NCI-H2081 (cell line): ENCODE results near the gene QPCT.
"Not testable (repeated sequence)": the region's sequence is repeated elsewhere in the genome, so short reads cannot be mapped to it uniquely, and the experiment has no call there.

Source experiments
- DNase-seq, 2 experiments: peaks; one replicate each; lab custom pipeline; 2025; lab: John Stamatoyannopoulos, UW

The QPCT gene

GRCh38 chr2:37358466-37358865 lies 14.0 kb downstream of the QPCT start:
- no peak for DNase-seq

- no peak for DNase-seq
These were observed 16.9 kb downstream of the QPCT start for GRCh38 chr2:37361216-37361815.

DNA sequence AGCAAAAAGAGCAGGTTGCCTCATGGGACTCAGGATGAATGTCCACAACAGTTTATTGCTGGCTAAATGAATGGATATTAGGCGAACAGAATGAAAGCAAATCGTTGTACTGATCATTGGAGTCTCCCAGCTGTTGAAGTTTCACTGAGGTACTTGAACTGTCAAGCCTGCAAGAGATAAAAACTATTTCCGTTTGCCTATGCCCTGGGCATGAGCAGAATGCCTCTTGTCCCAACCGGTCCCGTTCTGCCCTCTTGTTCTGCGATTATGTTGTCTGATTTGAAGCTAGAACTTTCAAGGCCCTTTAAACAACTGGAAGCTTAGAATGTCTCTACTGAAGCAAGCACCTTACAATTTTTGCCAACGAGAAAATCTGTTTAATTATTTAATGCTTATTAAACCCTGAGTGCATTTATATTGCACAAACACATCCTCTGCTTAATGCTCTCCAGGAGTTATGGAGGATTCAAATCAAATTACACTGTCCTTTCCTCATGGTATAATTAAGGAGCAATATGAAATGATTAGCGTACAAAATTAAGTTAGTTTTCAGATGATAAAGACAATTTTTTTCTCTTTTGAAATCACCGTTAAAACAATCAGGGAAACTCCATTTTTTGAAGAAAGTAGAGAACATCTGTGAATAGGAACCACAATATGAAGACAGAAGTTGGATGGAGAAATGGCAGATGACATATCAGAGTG lies 17.7 kb downstream of the QPCT start:
- DNase-seq: no peak

DNA sequence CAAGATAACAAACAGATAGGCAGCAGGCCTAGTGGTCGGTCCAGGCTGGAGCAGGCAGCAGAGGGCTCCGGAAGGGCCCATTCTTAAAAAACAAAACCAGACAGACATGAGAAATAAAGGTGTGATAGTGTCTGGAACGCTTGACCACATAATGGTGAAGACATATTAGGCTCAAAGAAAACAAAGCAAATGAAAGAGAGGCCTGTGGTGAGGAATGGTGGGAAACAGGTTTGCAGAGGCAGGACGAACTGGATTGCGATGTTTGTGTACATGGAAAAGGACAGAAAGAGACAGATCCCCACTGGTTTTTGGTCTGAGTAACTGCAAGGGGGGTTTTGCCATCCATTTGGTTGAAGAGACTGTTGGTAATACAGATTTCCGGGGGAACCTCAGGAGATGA lies 19.9 kb downstream of the QPCT start:
- no peak for DNase-seq

GRCh38 chr2:37365669-37366068 lies 21.2 kb downstream of the QPCT start:
- DNase-seq: no peak

GRCh38 chr2:37366773-37367172 lies 22.3 kb downstream of the QPCT start:
- DNase-seq: no peak

DNA sequence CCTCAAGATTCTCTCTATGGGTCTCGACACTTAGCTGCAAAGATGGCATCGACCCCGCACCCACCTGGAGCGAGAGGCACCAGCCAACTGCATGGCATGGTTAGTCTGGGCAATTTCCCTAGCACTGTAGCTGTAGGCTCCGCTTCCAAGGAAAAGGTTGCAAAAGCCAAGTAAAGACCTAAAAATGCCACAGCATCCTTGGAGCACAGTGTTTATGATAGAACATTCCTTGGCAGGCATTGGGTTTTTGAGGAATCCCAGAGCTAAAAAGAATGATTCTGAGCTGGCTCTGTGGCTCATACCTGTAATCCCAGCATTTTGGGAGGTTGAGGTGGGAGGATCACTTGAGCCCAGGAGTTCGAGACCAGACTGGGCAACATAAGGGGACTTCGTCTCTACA lies 22.9 kb downstream of the QPCT start:
- DNase-seq: no peak

GRCh38 chr2:37367984-37368383 lies 23.6 kb downstream of the QPCT start:
- no peak for DNase-seq

GRCh38 chr2:37370666-37371065 lies 26.2 kb downstream of the QPCT start:
- no peak for DNase-seq

DNA sequence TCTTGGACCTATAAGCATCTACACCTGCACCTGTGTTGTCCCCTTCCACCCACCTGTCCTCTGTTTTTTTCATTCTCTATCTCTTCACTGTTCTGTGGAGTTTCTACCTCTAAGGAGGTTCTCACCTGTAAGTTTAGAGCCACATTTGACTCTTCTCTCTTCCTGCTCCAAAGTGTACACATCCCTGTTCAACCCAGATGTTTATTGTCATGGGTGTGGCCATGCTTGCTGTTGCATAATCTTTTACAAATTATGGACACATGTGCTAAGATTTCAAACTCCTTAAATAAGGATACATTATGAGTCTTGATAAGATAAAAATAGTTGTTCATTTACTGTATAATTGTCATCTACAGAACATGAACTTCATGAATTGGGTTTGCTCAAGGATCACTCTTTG lies 27.6 kb downstream of the QPCT start:
- DNase-seq: no peak

GRCh38 chr2:37375741-37376288 lies 31.4 kb downstream of the QPCT start:
- DNase-seq: no peak

DNA sequence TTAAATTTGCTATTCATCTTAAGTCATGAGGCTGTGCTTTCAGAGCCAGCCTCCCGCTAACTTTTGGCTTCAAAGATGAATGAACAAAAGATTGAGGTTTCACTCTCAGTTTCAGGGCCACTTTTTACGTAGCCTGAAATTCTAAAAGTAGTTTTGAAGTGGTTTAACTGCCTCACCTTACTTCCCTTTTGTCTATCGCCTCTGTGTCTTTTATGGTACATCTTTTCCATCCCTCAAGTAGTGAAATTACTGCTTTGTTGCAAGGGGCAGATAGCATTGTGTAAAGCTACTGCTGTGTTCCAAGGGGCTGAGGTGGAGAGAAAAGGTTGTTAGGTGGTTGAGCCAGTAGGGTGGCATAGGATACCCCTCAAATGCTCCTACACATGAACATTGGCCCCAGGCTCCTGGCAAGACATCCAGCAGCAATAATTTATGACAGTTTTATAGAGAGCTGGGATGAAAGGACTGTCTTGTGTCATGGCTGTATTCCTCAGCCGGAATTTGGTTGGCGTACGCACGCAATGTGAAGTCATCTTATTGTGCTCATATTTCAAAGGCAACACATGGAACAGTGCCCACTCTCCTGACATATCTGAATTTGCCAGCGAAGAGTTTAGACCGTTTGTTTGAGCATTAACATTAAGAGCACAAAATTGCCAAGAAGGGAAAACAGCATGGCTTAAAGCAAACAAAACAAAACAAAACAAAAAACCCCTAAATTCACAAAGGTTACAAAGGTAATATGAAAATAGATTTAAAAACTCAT lies 32.2 kb downstream of the QPCT start:
- peak in 1 of 2 experiments; percentile 42 for DNase-seq

GRCh38 chr2:37377187-37377532 lies 32.7 kb downstream of the QPCT start:
- DNase-seq: no peak

DNA sequence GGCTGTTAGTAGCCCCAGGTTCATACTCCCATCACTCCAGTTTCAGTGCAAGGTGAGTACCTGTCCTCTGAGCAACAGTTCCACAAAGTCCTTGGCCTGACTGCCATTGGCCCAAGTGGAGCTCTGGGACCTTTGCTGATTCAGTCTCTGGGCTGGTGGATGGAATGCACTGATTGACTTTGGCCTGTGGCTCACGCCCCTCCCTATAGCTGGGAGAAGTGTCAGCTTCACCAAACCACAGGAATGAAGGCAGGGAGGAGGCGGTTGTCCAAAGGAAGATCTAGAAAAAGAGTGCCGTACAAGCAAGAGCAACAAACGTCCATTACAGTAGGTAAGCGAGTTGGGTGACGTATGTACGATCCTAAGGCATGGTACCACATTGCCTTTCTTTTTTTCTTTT lies 34.0 kb downstream of the QPCT start:
- DNase-seq: no peak

GRCh38 chr2:37379881-37380296 lies 35.5 kb downstream of the QPCT start:
- no peak for DNase-seq

GRCh38 chr2:37380787-37381186 lies 36.4 kb downstream of the QPCT start:
- DNase-seq: not testable (repeated sequence)

DNA sequence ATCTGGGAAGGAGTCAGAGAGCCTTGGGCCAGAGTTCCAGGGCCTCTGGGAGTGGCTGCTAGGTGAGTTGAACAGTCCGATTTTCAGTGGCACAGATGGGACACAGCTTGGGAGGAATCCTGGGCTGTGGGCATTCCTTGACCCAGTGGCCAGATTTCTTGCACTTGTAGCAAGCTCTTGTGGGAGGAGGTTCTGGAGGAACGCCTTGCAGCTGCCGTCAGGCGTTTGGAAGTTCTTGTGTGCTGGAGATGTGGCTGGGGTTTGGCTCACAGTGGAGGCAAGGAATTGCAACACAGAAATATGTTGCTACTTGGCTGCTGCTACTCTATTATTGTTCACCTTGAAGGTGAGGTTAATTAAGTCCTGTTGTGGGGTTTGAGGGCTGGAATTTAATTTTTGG lies 39.8 kb downstream of the QPCT start:
- not testable (repeated sequence) for DNase-seq

DNA sequence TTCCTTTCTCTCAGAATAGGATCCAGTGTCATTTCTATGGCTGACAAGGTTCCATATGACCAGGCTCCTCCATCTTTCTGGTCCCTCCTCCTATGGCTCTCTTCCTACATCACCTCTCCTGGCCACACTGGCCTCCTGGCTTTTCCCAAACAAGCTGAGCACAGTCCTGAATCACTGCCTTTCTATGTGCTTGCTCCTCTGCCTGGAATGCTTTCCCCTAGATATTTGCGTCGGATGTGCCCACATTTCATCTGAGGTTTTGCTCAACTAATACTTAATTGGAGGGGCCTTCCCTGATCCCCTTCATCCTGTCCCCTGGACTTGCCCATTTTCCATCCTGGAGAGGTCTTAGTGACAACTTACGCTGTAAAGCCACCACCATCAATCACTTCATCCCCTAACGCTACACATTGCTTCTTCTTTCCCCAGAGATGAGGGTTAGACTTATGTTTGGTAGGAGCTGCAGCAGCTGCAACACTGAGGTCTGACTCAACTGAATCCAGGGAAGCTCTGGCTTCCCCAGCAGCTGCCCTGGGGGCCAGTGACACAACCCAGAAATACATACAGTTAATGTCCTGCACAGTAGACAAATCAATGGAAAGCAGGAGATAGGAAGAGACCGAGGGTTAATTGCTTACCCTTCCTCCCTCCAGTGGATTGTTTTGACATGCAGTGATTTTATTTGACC lies 42.9 kb downstream of the QPCT start:
- DNase-seq: no peak

DNA sequence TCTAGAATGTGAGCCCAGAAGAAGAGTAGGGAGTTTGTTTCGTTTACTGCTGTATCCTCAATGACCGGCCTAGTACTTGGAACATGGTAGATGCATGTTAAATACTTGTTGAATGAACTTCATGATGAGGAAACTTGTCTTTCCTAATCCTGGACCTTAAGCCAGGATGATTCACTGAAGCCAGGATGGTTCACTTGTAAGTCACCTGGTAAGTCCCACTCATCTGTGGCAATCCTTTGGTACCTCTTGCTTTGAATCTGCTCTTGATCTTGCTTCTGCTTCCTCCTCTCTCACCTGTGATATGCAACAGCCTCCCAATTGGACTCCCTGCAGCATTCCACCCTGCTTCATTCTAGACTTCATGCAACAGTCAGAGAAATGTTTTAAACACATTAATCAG lies 43.6 kb downstream of the QPCT start:
- DNase-seq: no peak

GRCh38 chr2:37389395-37389794 lies 45.0 kb downstream of the QPCT start:
- no peak for DNase-seq

DNA sequence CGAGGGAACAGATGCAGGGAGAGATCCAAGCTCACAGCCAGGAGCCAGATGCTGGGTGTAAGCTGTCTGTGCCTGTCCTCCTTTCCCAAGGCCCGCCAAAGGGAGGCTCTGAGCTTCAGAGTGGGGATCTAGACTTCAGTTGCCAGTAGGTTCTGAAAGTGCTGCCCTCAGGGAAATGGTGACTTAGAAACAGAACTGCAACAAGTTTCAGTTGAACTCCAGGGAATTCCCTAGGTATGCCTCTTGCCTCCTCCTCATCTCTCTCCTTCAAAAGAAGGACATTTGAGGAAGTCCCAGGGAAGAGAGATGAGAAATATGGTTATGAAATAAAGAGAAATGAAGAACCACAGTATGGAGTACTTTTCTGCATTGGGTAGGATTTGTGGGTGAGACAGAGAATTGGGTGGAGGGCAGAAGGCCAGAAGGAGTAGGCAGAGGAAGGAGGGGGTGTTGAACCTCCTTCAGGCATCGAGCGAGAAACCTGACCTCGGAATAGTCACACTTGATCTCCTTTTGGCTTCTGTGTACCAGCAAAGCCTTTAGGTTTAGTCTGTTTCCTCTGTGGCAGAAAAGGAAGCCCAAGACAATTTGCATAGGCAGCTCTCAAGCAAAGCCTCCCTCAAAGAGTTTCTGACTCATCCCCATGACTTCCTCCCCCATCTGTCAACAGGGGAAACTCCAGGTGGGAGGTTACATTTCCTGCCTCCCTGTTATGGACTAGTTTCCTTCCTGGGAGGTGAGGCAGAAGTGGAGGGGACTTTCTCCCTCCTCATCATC lies 45.7 kb downstream of the QPCT start:
- peak in 1 of 2 experiments; percentile 19 for DNase-seq

GRCh38 chr2:37390777-37391176 lies 46.3 kb downstream of the QPCT start:
- no peak for DNase-seq
